Suprapubic skin (tissue), 4 donors: Measurements from ENCODE around the gene COL15A1. TPM values are rescaled to one million over a fixed set of nuclear protein-coding genes. Genes with fewer than 3 reads are reported as not detected.
A peak's percentile ranks its signal among the peaks of the same experiment; 100 is the strongest.

Experiments
- DNase-seq, 2 donors: peaks; one replicate each; pipeline ENCODE4 v3.0.0-alpha.2; 2019; ENCODE audit warnings: low spot score in 2 of 2
- H3K27ac ChIP-seq: fragments of 200-600 bp; sonication (generic); one replicate; pipeline ENCODE4 v1.5.1; 2019
- H3K27me3 ChIP-seq: fragments of 200-600 bp; sonication (generic); one replicate; pipeline ENCODE4 v1.5.1; 2019
- H3K36me3 ChIP-seq: fragments of 200-600 bp; sonication (generic); one replicate; pipeline ENCODE4 v1.5.1; 2019
- H3K4me1 ChIP-seq: fragments of 200-600 bp; sonication (generic); one replicate; pipeline ENCODE4 v1.5.1; 2019
- H3K4me3 ChIP-seq: fragments of 200-600 bp; sonication (generic); one replicate; pipeline ENCODE4 v1.5.1; 2019; ENCODE audit warnings: mild to moderate bottlenecking
- H3K9me3 ChIP-seq: fragments of 200-600 bp; sonication (generic); one replicate; pipeline ENCODE4 v1.5.1; 2019
- CTCF ChIP-seq, 2 donors: fragments of 200-600 bp in 1 of 2; fragments of 450-650 bp in 1 of 2; sonication (generic) in 1 of 2; IDR thresholded peaks; one replicate each; pipeline ENCODE4 v1.5.1; 2016 to 2019; ENCODE audit warnings: antibody characterized with exemption in 2 of 2, mild to moderate bottlenecking in 1 of 2, moderate library complexity in 1 of 2
- EP300 ChIP-seq: sonication (generic); formaldehyde crosslinking; IDR thresholded peaks from one replicate; pipeline ENCODE4 v1.6.1; 2017; ENCODE audit warnings: antibody characterized with exemption
- POLR2A ChIP-seq, 2 donors: fragments of 450-650 bp; IDR thresholded peaks; one replicate each; pipeline ENCODE4 v1.6.1; 2017; ENCODE audit warnings: antibody characterized with exemption in 2 of 2, mild to moderate bottlenecking in 2 of 2, moderate library complexity in 2 of 2
- POLR2AphosphoS5 ChIP-seq, 3 donors: sonication (generic); formaldehyde crosslinking; IDR thresholded peaks; one replicate each; pipeline ENCODE4 v1.6.1; 2017; ENCODE audit warnings: antibody characterized with exemption in 3 of 3
- WGBS: methylation state at CpG from one replicate; pipeline ENCODE4 v1.1.5; 2018; 5-methylcytosine and 5-hydroxymethylcytosine counted together
- total RNA-seq, 4 donors: library from RNA; depleted of rRNA; stranded (reverse); fragments of >200 nt; gene quantifications; one replicate each; pipeline ENCODE4 v1.1.0, GENCODE V29; 2016

COL15A1 gene
- total RNA-seq, 4 donors from 2014 or later, result 8.0 to 15.0 (median 9.3) TPM

GRCh38 chr9:99034149-99034548 is 90.4 kb downstream of the COL15A1 start:
- no peaks in the 10 kb centered on the region for H3K4me1 ChIP-seq
- 98% methylated on average over 3 of the region's 3 CpGs for WGBS
- H3K27ac ChIP-seq, result no peak overlapping the region
- no peaks in the 10 kb centered on the region for H3K27me3 ChIP-seq
- H3K4me3 ChIP-seq, result no peak overlapping the region
- H3K9me3 ChIP-seq, result no peaks in the 10 kb centered on the region
- DNase-seq, result no peak
- TF ChIP-seq POLR2A (IDR thresholded peaks at IDR 0.05) (no peak), CTCF (IDR thresholded peaks at IDR 0.05) (no peak), EP300 (no peak), POLR2AphosphoS5 (IDR thresholded peaks at IDR 0.05) (no peak)
- H3K36me3 ChIP-seq, result no peaks in the 10 kb centered on the region

GRCh38 chr9:99035313-99035712 is 91.6 kb downstream of the COL15A1 start:
- Histone ChIP-seq H3K4me3 (no peak overlapping the region), H3K27me3 (no peaks in the 10 kb centered on the region), H3K9me3 (no peaks in the 10 kb centered on the region), H3K4me1 (peaks cover under 1% of the 10 kb centered on the region), H3K27ac (no peak overlapping the region), H3K36me3 (no peaks in the 10 kb centered on the region)
- no peak for DNase-seq
- 90% methylated on average over 4 of the region's 4 CpGs for WGBS
- TF ChIP-seq POLR2A (IDR thresholded peaks at IDR 0.05) (no peak), CTCF (IDR thresholded peaks at IDR 0.05) (no peak), EP300 (no peak), POLR2AphosphoS5 (IDR thresholded peaks at IDR 0.05) (no peak)

- DNase-seq, result no peak
- Histone ChIP-seq H3K36me3 (peaks cover 4% of the 10 kb centered on the region), H3K9me3 (no peaks in the 10 kb centered on the region), H3K27me3 (no peaks in the 10 kb centered on the region), H3K4me3 (no peak overlapping the region), H3K4me1 (peaks cover 13% of the 10 kb centered on the region), H3K27ac (peak overlapping the region; percentile 31)
- TF ChIP-seq POLR2AphosphoS5 (IDR thresholded peaks at IDR 0.05) (no peak), POLR2A (IDR thresholded peaks at IDR 0.05) (no peak), CTCF (IDR thresholded peaks at IDR 0.05) (no peak), EP300 (no peak)
- WGBS, result 65% methylated on average over 7 of the region's 7 CpGs
Measured at GRCh38 chr9:99037769-99038483, 94.2 kb downstream of the COL15A1 start.

GRCh38 chr9:99038484-99038820 is 94.7 kb downstream of the COL15A1 start:
- H3K27me3 ChIP-seq, result no peaks in the 10 kb centered on the region
- no peak for TF ChIP-seq POLR2AphosphoS5 (IDR thresholded peaks at IDR 0.05)
- no peak for TF ChIP-seq POLR2A (IDR thresholded peaks at IDR 0.05)
- no peak for TF ChIP-seq EP300
- TF ChIP-seq CTCF (IDR thresholded peaks at IDR 0.05), result no peak
- WGBS, result 70% methylated on average over 7 of the region's 7 CpGs
- H3K36me3 ChIP-seq, result peaks cover 4% of the 10 kb centered on the region
- H3K4me3 ChIP-seq, result no peak overlapping the region
- peaks cover 13% of the 10 kb centered on the region for H3K4me1 ChIP-seq
- no peak for DNase-seq
- no peaks in the 10 kb centered on the region for H3K9me3 ChIP-seq
- no peak overlapping the region for H3K27ac ChIP-seq

- Histone ChIP-seq H3K27me3 (no peaks in the 10 kb centered on the region), H3K4me1 (peaks cover 13% of the 10 kb centered on the region), H3K4me3 (no peak overlapping the region), H3K27ac (no peak overlapping the region), H3K9me3 (no peaks in the 10 kb centered on the region), H3K36me3 (peaks cover 5% of the 10 kb centered on the region)
- no peak for TF ChIP-seq POLR2AphosphoS5 (IDR thresholded peaks at IDR 0.05)
- no peak for TF ChIP-seq EP300
- no peak for TF ChIP-seq POLR2A (IDR thresholded peaks at IDR 0.05)
- TF ChIP-seq CTCF (IDR thresholded peaks at IDR 0.05), result no peak
- no peak for DNase-seq
- WGBS, result 82% methylated on average over 2 of the region's 2 CpGs
Measured at GRCh38 chr9:99039505-99040182, 95.9 kb downstream of the COL15A1 start.
